Measurements from ENCODE around the gene CCDC92B. TPM values are rescaled to one million over a fixed set of nuclear protein-coding genes. Genes with fewer than 3 reads are reported as not detected.

CCDC92B gene
- total and polyA plus RNA-seq, 2 of the 13 experiments (the other 11 are each of a cell fraction or from before 2014, with no cell fraction given) = not detected

DNA sequence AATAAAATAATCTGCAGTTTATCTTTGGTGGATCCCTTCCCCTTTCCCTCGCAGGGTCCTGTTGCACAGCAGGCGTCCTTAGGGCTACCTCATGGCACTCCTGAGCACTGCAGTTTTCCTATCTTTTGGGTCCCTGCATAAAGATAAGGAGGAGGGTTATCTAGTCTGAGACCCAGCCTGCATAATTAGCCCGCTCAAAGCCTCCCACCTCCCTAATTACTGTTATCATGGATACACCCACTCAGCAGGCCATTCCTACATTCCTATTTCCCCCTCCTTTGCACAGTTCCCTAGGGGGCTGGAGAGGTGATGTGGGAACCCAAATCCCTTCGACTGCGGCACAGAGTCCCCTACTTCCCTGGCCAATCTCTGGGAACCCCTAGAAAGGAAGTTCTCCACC, 32.8 kb downstream of the CCDC92B start:
- H3K4me2 ChIP-seq (ENCODE audit: low read depth, low read length) = no peak overlapping the region
- no TSS peak for BruUV-seq (replicated peaks)
- DNase-seq (ENCODE audit: low spot score) = no peak
- in situ Hi-C loops (cut with HindIII; ENCODE audit: extremely low pct_ligation_motif_present, low pct_unique_long_range_greater_than_20kb) (no loop called here), intact Hi-C loops (cut with micrococcal nuclease; ENCODE audit: unreplicated experiment) (no loop called here)
- FAIRE-seq = no peak
- H3K79me2 ChIP-seq (ENCODE audit: insufficient read depth, low read length) = no peaks in the 10 kb centered on the region
- H3K36me3 ChIP-seq (replicated peaks in 1 of 2; ENCODE audit: control insufficient read depth in 1 of 2, insufficient read depth in 2 of 2, low read length in 2 of 2) = no peaks in the 10 kb centered on the region
- no peak for TF ChIP-seq KLF12 (CRISPR knock-in tag; IDR thresholded peaks at IDR 0.05; ENCODE audit: borderline replicate concordance)
- TF ChIP-seq SIX4 (CRISPR knock-in tag; IDR thresholded peaks at IDR 0.05) = no peak
- no peak for TF ChIP-seq ZSCAN29 (CRISPR knock-in tag; conservative IDR thresholded peaks at IDR 0.05)
- TF ChIP-seq ZNF543 (CRISPR knock-in tag; IDR thresholded peaks at IDR 0.05) = no peak
- no peaks in the 10 kb centered on the region for H4K20me1 ChIP-seq (ENCODE audit: insufficient read depth, low read length)
- H3K9me3 ChIP-seq (ENCODE audit: low read length) = no peaks in the 10 kb centered on the region
- H3K27ac ChIP-seq (ENCODE audit: extremely low read length, insufficient read depth, low read length) = no peak overlapping the region
- ChIA-PET POLR2A (no interaction called here), CTCF (ENCODE audit: low intra/inter-chr PET ratio, low total read pairs) (no interaction called here)
- H3K27me3 ChIP-seq (ENCODE audit: control insufficient read depth in 1 of 2, insufficient read depth in 2 of 2, low read length in 2 of 2) = no peaks in the 10 kb centered on the region
- no peak for ATAC-seq
- H3K4me1 ChIP-seq (ENCODE audit: insufficient read depth, low read length) = peaks cover 29% of the 10 kb centered on the region
- no peak overlapping the region for H2AFZ ChIP-seq (ENCODE audit: low read length)
- WGBS (ENCODE audit: low lambda C conversion rate) = 55% methylated on average over 5 of the region's 5 CpGs
- no peak overlapping the region for H3K9ac ChIP-seq (ENCODE audit: insufficient read depth, low read depth, low read length)
- no peak overlapping the region for H3K4me3 ChIP-seq (replicated peaks in 1 of 3; ENCODE audit: insufficient read depth in 1 of 3, low read depth in 2 of 3, low read length in 3 of 3)

DNA sequence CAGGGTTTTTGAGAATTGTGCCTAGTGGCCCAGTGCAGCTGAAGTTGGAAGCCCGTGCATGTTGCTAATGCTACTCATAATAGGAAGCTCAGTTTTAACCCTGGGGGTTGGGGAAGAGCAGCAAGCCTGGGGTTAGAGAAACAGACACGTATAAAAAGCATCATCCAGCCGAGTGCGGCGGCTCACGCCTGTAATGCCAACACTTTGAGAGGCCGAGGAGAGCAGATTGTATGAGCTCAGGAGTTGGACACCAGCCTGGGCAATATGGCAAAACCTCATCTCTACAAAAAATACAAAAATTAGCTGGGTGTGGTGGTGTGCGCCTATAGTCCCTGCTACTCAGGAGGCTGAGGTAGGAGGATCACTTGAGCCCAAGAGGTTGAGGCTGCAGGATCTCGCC, 35.6 kb downstream of the CCDC92B start:
- Histone ChIP-seq H3K9me3 (ENCODE audit: low read length) (no peaks in the 10 kb centered on the region), H3K36me3 (replicated peaks in 1 of 2; ENCODE audit: control insufficient read depth in 1 of 2, insufficient read depth in 2 of 2, low read length in 2 of 2) (no peaks in the 10 kb centered on the region), H3K9ac (ENCODE audit: insufficient read depth, low read depth, low read length) (no peak overlapping the region), H3K27me3 (ENCODE audit: control insufficient read depth in 1 of 2, insufficient read depth in 2 of 2, low read length in 2 of 2) (no peaks in the 10 kb centered on the region; a peak in 1 of 5 replicates), H2AFZ (ENCODE audit: low read length) (no peak overlapping the region), H4K20me1 (ENCODE audit: insufficient read depth, low read length) (peaks cover 17% of the 10 kb centered on the region; the same call in 1 of the 2 replicates), H3K4me2 (ENCODE audit: low read depth, low read length) (no peak overlapping the region), H3K4me1 (ENCODE audit: insufficient read depth, low read length) (peaks cover 47% of the 10 kb centered on the region), H3K79me2 (ENCODE audit: insufficient read depth, low read length) (peaks cover 22% of the 10 kb centered on the region), H3K27ac (ENCODE audit: extremely low read length, insufficient read depth, low read length) (no peak overlapping the region), H3K4me3 (replicated peaks in 1 of 3; ENCODE audit: insufficient read depth in 1 of 3, low read depth in 2 of 3, low read length in 3 of 3) (no peak overlapping the region)
- DNase-seq (ENCODE audit: low spot score) (no peak), ATAC-seq (no peak), FAIRE-seq (no peak)
- 86% methylated on average over 9 of the region's 9 CpGs for WGBS (ENCODE audit: low lambda C conversion rate)
- CTCF ChIA-PET (ENCODE audit: low intra/inter-chr PET ratio, low total read pairs) = no interaction called here
- in situ Hi-C loops (cut with HindIII; ENCODE audit: extremely low pct_ligation_motif_present, low pct_unique_long_range_greater_than_20kb) = no loop called here
- intact Hi-C loops (cut with micrococcal nuclease; ENCODE audit: unreplicated experiment) = no loop called here
- POLR2A ChIA-PET = interaction anchor here (0.6 kb wide), 1 partner anchor 59 kb away, joined by 3 read pairs; no protein-coding TSS in a partner anchor
- BruUV-seq (replicated peaks) = no TSS peak
- TF ChIP-seq, protein P1, sequence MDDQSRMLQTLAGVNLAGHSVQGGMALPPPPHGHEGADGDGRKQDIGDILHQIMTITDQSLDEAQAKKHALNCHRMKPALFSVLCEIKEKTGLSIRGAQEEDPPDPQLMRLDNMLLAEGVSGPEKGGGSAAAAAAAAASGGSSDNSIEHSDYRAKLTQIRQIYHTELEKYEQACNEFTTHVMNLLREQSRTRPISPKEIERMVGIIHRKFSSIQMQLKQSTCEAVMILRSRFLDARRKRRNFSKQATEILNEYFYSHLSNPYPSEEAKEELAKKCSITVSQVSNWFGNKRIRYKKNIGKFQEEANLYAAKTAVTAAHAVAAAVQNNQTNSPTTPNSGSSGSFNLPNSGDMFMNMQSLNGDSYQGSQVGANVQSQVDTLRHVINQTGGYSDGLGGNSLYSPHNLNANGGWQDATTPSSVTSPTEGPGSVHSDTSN (CRISPR knock-in tag; IDR thresholded peaks at IDR 0.05; ENCODE audit: borderline replicate concordance) = no peak
- TF ChIP-seq, protein P2, sequence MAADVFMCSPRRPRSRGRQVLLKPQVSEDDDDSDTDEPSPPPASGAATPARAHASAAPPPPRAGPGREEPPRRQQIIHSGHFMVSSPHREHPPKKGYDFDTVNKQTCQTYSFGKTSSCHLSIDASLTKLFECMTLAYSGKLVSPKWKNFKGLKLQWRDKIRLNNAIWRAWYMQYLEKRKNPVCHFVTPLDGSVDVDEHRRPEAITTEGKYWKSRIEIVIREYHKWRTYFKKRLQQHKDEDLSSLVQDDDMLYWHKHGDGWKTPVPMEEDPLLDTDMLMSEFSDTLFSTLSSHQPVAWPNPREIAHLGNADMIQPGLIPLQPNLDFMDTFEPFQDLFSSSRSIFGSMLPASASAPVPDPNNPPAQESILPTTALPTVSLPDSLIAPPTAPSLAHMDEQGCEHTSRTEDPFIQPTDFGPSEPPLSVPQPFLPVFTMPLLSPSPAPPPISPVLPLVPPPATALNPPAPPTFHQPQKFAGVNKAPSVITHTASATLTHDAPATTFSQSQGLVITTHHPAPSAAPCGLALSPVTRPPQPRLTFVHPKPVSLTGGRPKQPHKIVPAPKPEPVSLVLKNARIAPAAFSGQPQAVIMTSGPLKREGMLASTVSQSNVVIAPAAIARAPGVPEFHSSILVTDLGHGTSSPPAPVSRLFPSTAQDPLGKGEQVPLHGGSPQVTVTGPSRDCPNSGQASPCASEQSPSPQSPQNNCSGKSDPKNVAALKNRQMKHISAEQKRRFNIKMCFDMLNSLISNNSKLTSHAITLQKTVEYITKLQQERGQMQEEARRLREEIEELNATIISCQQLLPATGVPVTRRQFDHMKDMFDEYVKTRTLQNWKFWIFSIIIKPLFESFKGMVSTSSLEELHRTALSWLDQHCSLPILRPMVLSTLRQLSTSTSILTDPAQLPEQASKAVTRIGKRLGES (CRISPR knock-in tag; IDR thresholded peaks at IDR 0.05; ENCODE audit: borderline replicate concordance) = no peak
- TF ChIP-seq CREM (IDR thresholded peaks at IDR 0.05) (no peak), CREM (CRISPR knock-in tag; IDR thresholded peaks at IDR 0.05) (no peak), ZNF121 (CRISPR knock-in tag; IDR thresholded peaks at IDR 0.05) (no peak), MED1 (CRISPR knock-in tag; IDR thresholded peaks at IDR 0.05) (no peak), GPN1 (CRISPR knock-in tag; IDR thresholded peaks at IDR 0.05; ENCODE audit: borderline replicate concordance) (no peak)
- TF ChIP-seq, protein P3, sequence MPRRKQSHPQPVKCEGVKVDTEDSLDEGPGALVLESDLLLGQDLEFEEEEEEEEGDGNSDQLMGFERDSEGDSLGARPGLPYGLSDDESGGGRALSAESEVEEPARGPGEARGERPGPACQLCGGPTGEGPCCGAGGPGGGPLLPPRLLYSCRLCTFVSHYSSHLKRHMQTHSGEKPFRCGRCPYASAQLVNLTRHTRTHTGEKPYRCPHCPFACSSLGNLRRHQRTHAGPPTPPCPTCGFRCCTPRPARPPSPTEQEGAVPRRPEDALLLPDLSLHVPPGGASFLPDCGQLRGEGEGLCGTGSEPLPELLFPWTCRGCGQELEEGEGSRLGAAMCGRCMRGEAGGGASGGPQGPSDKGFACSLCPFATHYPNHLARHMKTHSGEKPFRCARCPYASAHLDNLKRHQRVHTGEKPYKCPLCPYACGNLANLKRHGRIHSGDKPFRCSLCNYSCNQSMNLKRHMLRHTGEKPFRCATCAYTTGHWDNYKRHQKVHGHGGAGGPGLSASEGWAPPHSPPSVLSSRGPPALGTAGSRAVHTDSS (CRISPR knock-in tag; conservative IDR thresholded peaks at IDR 0.05) = no peak
- TF ChIP-seq, protein P4, sequence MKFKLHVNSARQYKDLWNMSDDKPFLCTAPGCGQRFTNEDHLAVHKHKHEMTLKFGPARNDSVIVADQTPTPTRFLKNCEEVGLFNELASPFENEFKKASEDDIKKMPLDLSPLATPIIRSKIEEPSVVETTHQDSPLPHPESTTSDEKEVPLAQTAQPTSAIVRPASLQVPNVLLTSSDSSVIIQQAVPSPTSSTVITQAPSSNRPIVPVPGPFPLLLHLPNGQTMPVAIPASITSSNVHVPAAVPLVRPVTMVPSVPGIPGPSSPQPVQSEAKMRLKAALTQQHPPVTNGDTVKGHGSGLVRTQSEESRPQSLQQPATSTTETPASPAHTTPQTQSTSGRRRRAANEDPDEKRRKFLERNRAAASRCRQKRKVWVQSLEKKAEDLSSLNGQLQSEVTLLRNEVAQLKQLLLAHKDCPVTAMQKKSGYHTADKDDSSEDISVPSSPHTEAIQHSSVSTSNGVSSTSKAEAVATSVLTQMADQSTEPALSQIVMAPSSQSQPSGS (CRISPR knock-in tag; IDR thresholded peaks at IDR 0.05) = no peak
